Tongue (tissue), 2 donors: ENCODE results near the gene FES. TPM values are rescaled to one million over a fixed set of nuclear protein-coding genes. Genes with fewer than 3 reads are reported as not detected.
"Not testable (repeated sequence)": the region's sequence is repeated elsewhere in the genome, so short reads cannot be mapped to it uniquely, and the experiment has no call there.

Experiments
- DNase-seq: peaks from one replicate; pipeline ENCODE4 v3.0.0-alpha.2; 2015
- total RNA-seq: library from RNA; depleted of rRNA; stranded (reverse); fragments of >200 nt; gene quantifications from one replicate; pipeline ENCODE4 v1.2.3, GENCODE V29; 2014

The FES gene
- total RNA-seq, 1 donor from 2014 or later: 40.1 TPM

DNA sequence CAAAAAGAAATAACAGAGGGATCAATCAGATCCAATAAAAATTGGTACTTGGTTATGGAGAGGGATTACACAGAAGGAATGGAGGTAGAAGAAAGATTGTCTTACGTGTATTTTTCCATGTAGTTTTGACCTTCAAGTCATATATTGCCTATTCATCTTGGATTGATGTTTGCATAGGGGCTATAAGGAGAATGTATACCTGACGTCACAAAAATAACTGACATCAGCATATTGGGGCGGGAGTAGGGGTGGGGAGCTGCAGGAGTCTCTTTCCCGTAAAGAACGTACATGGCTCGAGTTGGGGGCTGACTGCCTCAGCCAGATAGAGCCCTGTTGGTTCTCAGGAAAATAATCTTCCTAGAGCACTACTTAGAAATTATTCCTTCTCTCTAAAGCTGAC, 21.8 kb upstream of the FES start:
- DNase-seq: no peak

DNA sequence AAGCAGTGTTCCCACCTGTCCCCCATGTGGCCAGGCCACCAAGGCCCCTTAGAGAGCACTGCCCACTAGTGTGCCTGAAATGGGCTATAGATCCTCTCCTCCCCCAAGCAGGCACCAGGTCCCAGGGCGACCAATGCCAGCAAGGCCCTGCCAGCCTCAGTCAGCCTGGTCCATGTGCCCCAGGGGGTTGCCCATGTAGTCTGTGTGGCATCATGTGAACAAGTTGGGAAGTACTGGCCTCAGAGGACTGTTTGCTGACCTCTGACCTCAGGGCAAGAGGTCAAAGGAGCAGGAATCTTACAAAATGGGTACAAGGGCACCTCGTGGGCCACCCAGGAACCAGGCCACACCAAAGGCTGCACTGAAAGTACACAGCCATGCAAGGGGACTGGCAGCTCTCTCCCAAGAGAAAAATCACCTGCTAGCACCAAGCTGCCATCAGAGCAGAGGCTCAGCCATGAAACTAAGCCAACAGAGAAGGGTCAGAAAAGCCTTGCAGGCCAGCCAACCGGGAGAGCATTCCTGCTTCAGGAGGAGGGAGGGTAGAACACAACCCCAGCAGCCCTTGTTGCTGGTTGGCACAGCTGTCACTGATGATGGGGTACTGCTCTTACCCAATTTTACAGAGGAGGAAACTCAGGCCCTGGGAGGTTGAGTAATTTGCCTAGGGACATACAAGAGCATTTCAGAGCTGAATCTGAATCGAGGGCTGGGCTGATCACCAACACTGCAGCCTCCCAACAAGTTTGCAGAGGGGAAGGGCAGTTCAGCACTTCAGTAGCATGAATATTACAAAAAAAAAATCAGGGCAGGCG, 21.1 kb upstream of the FES start:
- no peak for DNase-seq

DNA sequence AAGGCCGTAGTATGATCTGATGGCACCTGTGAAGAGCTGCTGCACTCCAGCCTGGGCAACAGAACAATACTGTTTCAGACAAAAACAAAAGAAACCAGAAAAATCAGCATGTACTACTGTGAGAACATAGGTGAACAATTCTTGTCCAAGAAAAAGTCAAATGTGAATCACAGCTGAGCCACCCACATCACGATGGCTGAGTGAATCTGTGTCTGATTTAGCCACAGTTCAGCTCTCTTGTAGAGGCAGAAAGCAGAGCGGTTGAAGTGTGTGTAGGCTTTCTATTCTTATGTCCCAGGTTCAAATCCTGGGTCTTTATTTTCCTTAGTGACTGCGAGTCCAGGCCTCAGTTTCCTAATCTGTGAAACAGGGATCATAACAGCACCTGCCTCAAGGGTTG, 20.3 kb upstream of the FES start:
- DNase-seq: no peak

DNA sequence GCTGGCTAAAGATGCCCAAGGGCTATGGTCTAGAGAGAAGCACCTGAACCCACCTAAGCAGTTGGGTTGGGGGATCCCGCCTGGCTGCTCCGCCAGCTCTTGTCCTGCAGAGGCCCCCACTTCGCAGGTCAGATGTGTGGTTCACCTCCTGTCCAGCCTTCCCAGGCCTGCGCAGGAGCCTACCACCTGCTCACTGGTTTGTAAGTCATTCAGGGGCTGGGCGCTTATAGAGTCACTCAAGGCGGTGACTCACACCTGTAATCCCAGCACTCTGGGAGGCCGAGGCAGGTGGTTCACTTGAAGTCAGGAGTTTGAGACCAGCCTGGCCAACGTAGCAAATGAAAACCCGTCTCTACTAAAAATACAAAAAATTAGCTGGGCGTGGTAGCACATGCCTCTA, 19.8 kb upstream of the FES start:
- no peak for DNase-seq

DNA sequence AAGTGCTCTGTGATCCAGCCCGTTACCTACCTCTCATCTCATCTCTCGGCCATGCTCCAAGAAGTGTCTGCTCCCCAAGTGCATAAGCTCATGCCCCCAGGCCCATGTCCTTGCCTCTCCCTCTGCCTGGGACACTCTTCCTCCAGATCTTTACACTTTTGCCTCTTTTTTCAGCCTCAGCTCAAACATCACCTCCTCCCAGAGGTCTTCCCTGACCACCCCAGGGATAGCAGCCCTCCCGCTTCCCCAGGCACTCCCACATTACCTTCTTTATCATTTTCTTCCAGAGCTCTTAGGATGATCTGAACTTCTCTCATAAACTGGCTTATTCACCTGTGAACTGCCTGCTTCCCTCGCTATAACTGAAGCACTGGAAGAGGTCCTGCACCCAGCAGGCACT, 18.6 kb upstream of the FES start:
- DNase-seq: no peak

DNA sequence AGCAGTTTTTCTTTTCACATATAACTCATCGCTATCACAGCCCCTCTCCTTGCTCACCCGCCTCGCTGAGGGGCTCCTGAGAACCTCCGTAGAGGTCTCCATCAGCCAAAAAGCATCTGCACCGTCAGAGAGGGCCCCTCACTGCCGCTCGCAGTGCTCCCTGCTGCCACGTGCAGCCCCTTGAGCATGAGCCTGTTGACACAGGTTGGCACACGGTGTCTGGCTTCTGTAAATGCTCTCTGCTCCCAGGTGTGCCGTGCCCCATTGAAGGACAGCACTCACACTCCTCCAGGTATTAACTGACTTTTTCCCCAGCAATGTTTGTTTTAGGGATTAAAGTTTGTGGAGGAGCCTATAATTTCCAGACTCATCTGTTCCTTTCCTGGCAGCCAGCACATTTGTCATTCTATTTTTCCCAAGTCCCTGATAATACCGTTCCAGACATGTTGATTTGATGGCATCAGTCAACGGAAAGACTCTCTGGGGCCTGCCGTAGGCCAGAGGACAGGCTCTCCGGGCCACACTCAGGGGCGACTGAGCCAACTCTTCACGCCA, 18.1 kb upstream of the FES start:
- peak; percentile 25 for DNase-seq

DNA sequence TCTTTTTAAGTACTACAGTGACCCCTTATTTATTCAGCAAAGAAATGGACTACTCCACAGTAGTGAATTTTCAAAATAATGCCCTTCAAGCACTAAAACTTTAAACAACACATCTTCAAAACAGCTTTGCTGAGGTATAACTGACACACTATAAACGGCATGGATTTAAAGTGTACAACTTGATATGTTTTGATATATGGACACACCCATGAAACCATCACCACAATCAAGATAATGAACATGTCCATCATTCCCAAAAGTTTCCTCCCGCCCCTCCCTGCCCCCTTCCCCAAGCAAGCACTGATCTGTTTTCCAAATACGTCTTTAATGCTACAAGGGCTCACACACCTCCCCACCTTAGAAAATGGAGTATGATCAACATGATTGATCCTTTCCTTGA, 17.5 kb upstream of the FES start:
- no peak for DNase-seq

DNA sequence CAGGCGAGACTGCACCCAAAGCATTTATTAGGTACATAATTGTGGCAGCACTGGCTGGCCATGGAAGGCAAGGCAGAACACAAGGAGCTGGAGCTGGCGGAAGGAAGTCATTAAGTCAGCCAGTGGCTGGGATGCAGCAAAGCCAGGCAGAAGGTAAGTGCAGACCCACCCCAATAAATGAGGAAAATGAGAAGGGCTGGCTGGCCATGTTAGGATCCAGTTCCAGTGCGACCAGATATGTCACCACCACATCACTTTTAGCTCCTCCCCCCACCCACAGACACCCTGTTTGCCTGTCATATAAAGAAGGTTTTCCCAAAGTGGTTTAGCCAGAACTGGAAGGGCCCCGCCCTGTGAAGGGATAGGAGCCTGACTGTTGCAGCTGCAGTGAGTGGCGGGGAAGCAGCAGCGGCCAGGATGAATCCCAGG, 16.0 kb upstream of the FES start, which contains the start of gene FURIN:
FURIN (plus strand) TSS at position 328 of the 429 bp plus-strand sequence. CDS start 7,153 bp downstream, outside the sequence.
- peak; percentile 44 for DNase-seq

DNA sequence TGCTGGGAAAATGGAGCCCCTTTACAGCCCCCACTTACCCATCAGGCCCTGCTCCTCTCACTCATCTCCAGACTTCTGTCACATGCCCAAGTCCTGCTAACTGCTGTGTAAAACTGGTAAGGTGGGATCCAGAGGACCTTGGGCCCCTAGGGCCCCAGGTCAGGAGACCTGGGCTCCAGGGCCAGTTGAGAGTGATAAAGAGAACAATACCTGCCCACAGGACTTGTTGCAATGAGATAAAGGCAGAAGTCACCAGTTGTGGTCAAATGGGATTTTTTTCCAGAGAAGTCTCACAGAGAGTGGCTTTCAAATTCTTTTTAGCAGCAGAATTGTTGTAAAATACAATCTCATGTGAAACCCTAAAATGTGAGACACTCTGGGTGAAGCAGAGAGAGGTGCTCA, 15.2 kb upstream of the FES start:
- no peak for DNase-seq

DNA sequence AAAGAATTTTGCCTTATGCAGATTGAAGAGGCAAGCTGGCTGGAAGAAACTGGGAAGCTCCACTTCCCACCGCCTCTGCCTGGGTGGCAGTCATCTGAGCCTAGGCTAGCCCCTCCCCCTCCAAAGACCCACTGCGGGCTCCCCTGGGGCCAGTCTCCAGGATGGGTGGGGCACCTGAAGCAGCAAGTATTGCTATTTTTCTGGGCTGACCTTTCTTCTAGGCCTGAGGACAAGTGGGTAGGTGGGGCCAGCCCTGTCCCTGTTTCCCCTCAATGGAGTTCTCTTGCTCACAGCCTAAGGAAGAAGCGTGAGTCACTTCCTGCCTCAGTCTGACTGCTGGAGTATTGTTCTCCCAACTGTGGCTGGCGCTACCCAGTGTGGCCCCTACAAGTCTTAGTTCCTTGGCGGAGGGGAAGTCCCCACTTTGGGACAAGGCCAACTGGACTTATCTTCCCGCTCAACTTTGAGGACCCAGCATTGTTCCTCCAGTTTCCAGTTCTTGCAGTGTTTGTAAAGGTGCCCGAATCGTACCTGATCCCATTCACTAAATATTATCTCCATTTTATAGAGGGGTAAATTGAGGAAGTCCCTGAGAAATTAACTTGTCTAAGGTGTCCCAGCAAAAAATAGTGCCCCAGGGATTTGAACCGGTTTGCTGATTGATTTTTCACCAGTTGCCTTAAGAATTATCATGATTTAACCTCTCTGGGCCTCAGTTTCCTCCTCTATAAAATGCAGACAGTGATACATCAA, 14.5 kb upstream of the FES start:
- peak; percentile 26 for DNase-seq

DNA sequence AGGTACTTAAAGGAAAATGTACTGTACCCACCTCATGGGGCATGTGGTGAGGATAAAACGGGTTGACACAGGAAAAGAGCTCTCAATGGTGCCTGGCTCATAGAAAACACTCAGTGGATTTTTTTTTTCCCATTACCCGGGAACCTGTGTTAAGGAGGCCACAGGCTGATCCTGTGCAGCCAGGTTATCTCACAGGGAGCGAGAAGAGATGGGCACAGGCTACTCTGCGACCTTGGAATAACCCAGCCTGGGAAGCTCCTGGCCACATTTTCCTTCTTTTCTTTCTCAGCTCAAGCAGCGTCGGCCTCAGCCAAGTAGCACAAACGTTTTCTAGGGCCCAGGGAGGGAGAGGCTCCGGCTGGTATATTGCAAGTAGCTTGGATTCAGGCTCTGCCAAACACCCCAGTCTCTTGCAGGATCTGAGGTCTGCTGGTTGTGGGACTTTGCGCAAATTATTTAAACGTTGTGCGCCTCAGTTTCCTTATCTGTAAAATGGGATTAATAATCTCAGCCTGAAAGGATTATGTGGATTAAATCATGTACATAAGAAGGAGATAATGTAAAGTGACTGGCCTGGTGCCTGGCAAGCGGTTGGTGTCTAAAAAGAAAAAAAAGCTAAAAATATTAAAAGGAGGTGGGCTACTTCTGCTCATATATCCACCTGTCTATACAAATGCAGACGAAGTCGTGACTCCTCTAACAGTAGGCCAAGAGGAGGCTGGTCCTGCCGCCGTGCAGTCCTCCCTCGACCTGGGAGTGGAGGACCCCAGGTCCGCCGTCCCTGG, 13.8 kb upstream of the FES start:
- peak; percentile 24 for DNase-seq

DNA sequence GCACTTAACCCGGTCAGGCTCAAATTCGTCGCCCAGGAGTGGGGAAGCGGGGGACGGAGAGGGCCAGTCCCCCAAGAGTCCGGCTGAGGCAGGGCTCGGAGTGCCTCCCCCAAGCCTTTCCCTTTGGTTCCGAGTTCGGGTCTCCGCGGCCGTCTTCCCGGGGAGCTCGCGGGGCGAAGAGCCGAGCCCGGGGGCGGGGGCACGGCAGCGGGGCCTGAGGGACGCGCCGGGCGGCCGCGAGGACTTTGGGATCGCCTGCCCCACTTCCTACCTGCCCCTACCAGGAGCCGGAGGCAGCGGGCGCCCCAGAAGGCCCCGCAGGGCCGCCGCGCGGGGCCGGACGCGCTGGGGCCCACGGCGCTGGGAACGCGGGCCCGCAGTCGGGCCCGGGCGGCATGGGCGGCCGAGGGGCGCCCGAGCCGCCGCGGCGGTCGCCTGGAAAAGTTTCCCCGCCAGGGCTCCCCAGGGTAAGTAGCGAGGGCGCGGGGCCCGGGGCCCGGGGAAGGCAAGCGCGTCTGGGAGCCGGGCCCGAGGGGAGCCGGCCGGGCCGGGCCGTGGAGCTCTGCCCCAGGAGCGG, 13.1 kb upstream of the FES start:
- DNase-seq: peak; percentile 52

DNA sequence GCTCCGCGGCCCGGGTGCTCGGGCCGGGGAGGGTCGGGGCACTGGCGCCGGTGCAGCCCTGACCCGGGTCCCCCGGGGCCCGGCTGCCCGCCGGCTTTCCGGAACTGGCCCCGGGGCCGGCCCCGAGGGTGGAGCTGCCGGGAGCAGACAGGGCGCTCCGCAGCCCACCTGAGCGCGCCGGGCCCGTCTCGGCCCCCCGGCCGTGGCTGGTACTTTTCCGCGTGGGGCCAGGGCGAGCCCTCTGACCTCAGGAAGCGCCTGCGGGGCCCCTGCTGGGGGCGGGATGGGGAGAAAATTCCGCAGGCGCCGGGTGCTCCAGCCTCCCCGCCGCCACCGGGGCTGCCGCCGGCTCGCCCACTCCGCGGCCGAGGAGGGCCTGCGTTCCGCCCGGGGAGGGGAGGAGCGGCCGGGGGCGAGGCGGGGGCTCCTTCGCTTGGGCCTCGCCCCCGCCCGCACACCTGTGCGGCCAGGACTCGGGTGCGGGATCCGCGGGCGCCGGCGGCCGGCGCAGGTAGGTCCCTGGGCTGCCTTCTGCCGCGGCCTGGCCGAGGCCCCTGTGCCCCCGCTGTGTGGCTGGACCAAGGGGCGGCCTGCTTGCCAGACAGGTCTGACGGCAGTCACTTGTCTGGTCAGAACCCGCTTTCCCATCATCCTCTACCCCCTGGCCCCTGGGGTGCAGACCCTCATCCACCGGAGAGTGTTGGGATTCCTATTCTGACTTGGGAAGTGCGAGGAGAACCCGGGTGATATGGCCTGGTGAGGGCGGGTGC, 12.4 kb upstream of the FES start:
- peak; percentile 30 for DNase-seq

DNA sequence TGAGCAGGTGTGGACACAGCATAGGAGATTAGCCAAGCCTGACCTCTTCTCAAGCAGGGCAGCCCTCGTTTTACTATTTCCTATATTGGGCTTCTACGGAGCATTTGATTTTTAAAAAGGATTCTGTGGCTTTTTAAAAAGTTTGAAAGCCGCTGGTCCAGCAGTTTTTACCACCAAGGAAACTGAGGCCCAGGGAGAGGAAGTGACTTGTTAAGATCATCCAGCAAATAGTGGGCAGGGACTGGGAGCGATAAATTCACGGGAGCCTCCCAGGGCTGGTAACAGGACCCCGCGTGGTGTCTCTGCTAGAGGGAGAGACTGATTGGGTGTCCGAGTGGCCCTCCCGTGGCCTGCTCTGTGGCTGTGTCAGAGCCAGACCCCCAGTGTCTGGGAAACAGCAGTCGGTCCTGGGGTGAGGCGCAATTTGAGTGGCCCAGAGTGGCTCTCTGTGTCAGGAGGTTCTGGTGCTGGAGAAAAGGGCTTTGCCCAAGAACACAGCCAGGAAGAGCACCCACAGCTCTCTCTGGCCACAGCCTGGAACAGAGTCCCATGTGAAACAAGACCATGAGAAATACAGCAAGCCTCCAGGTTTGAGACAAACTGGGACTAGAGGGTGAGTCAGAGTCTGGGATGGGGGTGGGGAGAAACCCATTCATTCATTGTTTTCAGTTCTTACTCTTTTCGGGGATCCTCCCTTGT, 11.7 kb upstream of the FES start:
- peak; percentile 30 for DNase-seq

DNA sequence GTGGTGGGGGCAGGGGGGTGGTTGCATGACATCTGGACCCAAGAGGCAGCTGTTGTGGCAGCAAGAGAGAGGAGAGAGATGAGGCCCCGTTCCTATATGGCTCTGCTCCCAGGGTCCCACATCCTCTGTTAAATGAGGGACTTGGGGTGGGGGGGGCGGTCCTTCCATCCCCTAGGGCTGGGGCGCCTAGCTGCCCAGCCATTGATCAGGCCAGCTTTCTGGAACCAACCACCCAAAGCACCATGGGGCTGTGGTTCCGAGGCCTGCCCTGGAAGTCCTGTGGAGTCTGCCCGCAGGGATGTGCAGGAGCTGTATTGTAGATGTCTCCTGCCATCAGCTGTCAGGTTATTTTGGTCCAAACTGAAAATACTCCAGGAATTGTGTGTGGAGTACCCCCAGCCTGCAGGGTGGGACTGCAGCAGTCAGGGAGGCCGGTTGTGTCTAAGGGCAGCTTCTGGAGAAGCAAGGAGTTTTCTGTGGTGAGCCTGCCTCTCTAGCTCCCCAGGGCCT, 10.8 kb upstream of the FES start:
- DNase-seq: no peak

DNA sequence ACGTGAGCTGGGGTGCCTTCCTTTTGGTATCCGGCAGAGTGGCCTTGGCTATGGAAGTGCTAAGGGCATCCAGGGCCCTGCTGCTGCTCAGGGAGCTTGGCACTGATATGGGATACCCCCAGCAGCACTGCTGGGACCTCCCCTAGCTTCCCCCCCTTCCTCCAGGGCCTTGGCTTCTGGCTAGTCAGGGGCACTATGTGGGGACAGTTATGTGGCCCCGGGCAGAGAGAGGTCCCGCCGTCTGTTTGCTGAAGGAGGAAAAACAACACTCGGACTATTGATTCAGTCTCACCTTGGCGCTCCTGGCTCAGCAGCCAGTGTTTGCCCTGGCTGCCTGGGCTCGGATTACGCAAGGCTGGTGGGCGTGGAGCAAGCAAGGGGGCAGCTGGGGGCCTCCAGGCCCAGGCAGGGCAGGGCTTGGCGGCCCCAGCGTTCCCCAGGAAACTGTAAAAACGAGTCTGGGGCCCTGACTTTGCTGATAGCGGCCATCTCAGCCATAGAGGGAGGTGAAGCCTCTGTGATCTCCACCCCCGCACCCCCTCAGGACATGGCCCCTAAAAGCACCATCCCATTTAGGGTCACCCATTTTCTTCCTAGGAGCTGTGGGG, 10.2 kb upstream of the FES start:
- peak; percentile 67 for DNase-seq

DNA sequence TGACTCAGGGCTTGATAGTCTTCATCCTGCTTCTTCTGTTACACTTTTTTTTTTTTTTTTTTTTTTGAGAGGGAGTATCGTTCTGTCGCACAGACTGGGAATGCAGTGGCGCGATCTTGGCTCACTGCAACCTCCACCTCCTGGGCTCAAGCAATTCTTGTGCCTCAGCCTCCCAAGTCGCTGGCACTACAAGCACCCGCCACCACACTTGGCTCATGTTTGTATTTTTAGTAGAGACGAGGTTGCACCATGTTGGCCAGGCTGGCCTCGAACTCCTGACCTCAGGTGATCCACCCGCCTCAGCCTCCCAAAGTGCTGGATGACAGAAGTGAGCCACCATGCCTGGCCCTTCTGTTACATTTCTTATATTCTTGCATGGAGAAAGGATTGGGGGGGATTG, 9.3 kb upstream of the FES start:
- DNase-seq: not testable (repeated sequence)

DNA sequence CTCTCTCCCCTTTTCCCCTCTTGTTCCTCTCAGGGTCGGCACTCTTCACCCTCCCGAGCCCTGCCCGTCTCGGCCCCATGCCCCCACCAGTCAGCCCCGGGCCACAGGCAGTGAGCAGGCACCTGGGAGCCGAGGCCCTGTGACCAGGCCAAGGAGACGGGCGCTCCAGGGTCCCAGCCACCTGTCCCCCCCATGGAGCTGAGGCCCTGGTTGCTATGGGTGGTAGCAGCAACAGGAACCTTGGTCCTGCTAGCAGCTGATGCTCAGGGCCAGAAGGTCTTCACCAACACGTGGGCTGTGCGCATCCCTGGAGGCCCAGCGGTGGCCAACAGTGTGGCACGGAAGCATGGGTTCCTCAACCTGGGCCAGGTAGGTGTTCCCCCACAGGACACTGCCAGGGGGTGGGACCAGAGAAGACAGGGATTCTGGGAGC, 8.7 kb upstream of the FES start:
- DNase-seq: no peak

DNA sequence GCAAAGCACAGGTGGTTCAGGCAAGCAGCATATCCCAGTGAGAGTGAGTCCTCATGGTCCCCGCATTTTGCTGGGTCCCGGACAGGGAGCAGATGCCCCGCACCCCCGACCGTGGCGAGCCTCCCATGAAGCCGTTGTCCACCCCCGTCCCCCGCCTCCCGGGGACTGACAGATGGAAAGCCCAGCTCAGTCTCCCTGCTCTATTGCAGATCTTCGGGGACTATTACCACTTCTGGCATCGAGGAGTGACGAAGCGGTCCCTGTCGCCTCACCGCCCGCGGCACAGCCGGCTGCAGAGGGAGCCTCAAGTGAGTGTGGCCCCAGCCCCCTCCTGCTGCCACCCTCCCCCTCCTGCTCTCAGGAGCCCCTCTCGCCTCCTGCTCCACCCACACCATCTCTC, 8.3 kb upstream of the FES start:
- no peak for DNase-seq
